HEK293T (cell line): ENCODE measurements around the gene ATG7.
"Not testable (repeated sequence)": the region's sequence is repeated elsewhere in the genome, so short reads cannot be mapped to it uniquely, and the experiment has no call there.

Experiments
- CTCF ChIA-PET: fragments of 350-600 bp; formaldehyde crosslinking; extraction: SDS; loops from one replicate; lab custom pipeline; 2021; ENCODE audit warnings: antibody characterized with exemption, inconsistent platforms; lab: Yijun Ruan, JAX
- POLR2A ChIA-PET: fragments of 350-600 bp; formaldehyde crosslinking; extraction: SDS; loops from one replicate; lab custom pipeline; 2020; ENCODE audit warnings: antibody characterized with exemption, inconsistent platforms; lab: Yijun Ruan, JAX
- DNase-seq: peaks from one replicate; pipeline ENCODE4 v3.0.0; 2012; ENCODE audit warnings: mixed read lengths; ENCODE audit errors: extremely low spot score
- ARNT ChIP-seq: fragments of 450-650 bp; IDR thresholded peaks from 2 replicates; pipeline ENCODE4 v1.6.1; 2017; ENCODE audit warnings: mild to moderate bottlenecking
- BHLHE40 ChIP-seq: fragments of 450-650 bp; IDR thresholded peaks from 2 replicates; pipeline ENCODE4 v1.6.1; 2016; ENCODE audit warnings: mild to moderate bottlenecking, moderate library complexity, borderline replicate concordance
- CTBP1 ChIP-seq: fragments of 450-650 bp; IDR thresholded peaks from 2 replicates; pipeline ENCODE4 v1.6.1; 2016; ENCODE audit warnings: borderline replicate concordance
- ELF4 ChIP-seq: fragments of 450-650 bp; IDR thresholded peaks from 2 replicates; pipeline ENCODE4 v1.6.1; 2017; ENCODE audit warnings: antibody characterized with exemption
- FOXA1 ChIP-seq: fragments of 450-650 bp; IDR thresholded peaks from 2 replicates; pipeline ENCODE4 v1.6.1; 2016; ENCODE audit warnings: mild to moderate bottlenecking
- FOXK2 ChIP-seq: fragments of 450-650 bp; IDR thresholded peaks from 2 replicates; pipeline ENCODE4 v1.6.1; 2016; ENCODE audit warnings: mild to moderate bottlenecking
- FOXM1 ChIP-seq: fragments of 450-650 bp; IDR thresholded peaks from 2 replicates; pipeline ENCODE4 v1.6.1; 2017; ENCODE audit warnings: mild to moderate bottlenecking, borderline replicate concordance
- HDGF ChIP-seq: fragments of 450-650 bp; IDR thresholded peaks from 2 replicates; pipeline ENCODE4 v1.6.1; 2017; ENCODE audit warnings: antibody characterized with exemption, borderline replicate concordance
- L3MBTL2 ChIP-seq: fragments of 450-650 bp; conservative IDR thresholded peaks from 2 replicates; pipeline ENCODE4 v1.6.1; 2016; ENCODE audit warnings: mild to moderate bottlenecking
- LEF1 ChIP-seq: fragments of 450-650 bp; IDR thresholded peaks from 2 replicates; pipeline ENCODE4 v1.6.1; 2017; ENCODE audit warnings: mild to moderate bottlenecking, borderline replicate concordance
- NFRKB ChIP-seq: fragments of 450-650 bp; IDR thresholded peaks from 2 replicates; pipeline ENCODE4 v1.6.1; 2016; ENCODE audit warnings: mild to moderate bottlenecking, moderate library complexity
- PKNOX1 ChIP-seq: fragments of 450-650 bp; IDR thresholded peaks from 2 replicates; pipeline ENCODE4 v1.6.1; 2016
- SP1 ChIP-seq: fragments of 450-650 bp; IDR thresholded peaks from 2 replicates; pipeline ENCODE4 v1.6.1; 2017
- SUZ12 ChIP-seq: fragments of 450-650 bp; IDR thresholded peaks from 2 replicates; pipeline ENCODE4 v1.6.1; 2016; ENCODE audit warnings: mild to moderate bottlenecking
- TARDBP ChIP-seq: fragments of 450-650 bp; IDR thresholded peaks from 2 replicates; pipeline ENCODE4 v1.6.1; 2016
- ZNF384 ChIP-seq: fragments of 450-650 bp; IDR thresholded peaks from 2 replicates; pipeline ENCODE4 v1.6.1; 2016

Gene ATG7

GRCh38 chr3:11521167-11521566 is 249.0 kb downstream of the ATG7 start:
- ChIA-PET POLR2A (no interaction called here), CTCF (no interaction called here)
- DNase-seq = no peak
- TF ChIP-seq FOXM1 (no peak), SP1 (no peak), TARDBP (no peak), ZNF384 (no peak), ELF4 (no peak), FOXA1 (no peak), HDGF (no peak), SUZ12 (no peak), CTBP1 (no peak), LEF1 (no peak), L3MBTL2 (no peak), ARNT (no peak), PKNOX1 (no peak)

- CTCF ChIA-PET = no interaction called here
Measured at GRCh38 chr3:11522398-11522715, 250.2 kb downstream of the ATG7 start.

GRCh38 chr3:11522953-11523571 is 250.9 kb downstream of the ATG7 start:
- CTCF ChIA-PET = no interaction called here
- POLR2A ChIA-PET = no interaction called here
- no peak for DNase-seq
- TF ChIP-seq SP1 (no peak), PKNOX1 (peak; percentile 75)

More at GRCh38 chr3:11522398-11522715, 250.2 kb downstream of the ATG7 start:
- POLR2A ChIA-PET = no interaction called here
- no peak for DNase-seq
- TF ChIP-seq SUZ12 (no peak), FOXK2 (no peak), BHLHE40 (no peak), ARNT (no peak), FOXA1 (no peak), SP1 (no peak), PKNOX1 (no peak), TARDBP (no peak), NFRKB (no peak), HDGF (no peak)

- no peak for DNase-seq
- CTCF ChIA-PET = no interaction called here
- no peak for TF ChIP-seq ZNF384
- no peak for TF ChIP-seq CTBP1
- no peak for TF ChIP-seq LEF1
- TF ChIP-seq L3MBTL2 = no peak
- no peak for TF ChIP-seq FOXA1
- TF ChIP-seq ELF4 = no peak
- no peak for TF ChIP-seq ARNT
- no peak for TF ChIP-seq FOXM1
- no peak for TF ChIP-seq BHLHE40
- no peak for TF ChIP-seq SP1
- TF ChIP-seq NFRKB = no peak
- TF ChIP-seq SUZ12 = no peak
- no peak for TF ChIP-seq TARDBP
- no peak for TF ChIP-seq HDGF
- no peak for TF ChIP-seq FOXK2
- TF ChIP-seq PKNOX1 = no peak
- POLR2A ChIA-PET = no interaction called here
Measured at GRCh38 chr3:11523572-11524101, 251.4 kb downstream of the ATG7 start.

- CTCF ChIA-PET = interaction anchor here (0.7 kb wide), 1 partner anchor 9 kb away, joined by 3 read pairs; no protein-coding TSS in a partner anchor
- POLR2A ChIA-PET, DNase-seq: not testable (repeated sequence)
Measured at GRCh38 chr3:11526121-11526520, 253.9 kb downstream of the ATG7 start.

- DNase-seq = no peak
- CTCF ChIA-PET = interaction anchor here (0.6 to 1.0 kb wide), 3 partner anchors 17 to 164 kb away, joined by 3 to 4 read pairs (median 3); no protein-coding TSS in a partner anchor
- TF ChIP-seq LEF1 = no peak
- no peak for TF ChIP-seq FOXK2
- no peak for TF ChIP-seq ARNT
- TF ChIP-seq CTBP1 = no peak
- no peak for TF ChIP-seq L3MBTL2
- no peak for TF ChIP-seq NFRKB
- no peak for TF ChIP-seq BHLHE40
- TF ChIP-seq SP1 = no peak
- no peak for TF ChIP-seq FOXA1
- TF ChIP-seq SUZ12 = no peak
- TF ChIP-seq FOXM1 = no peak
- TF ChIP-seq ZNF384 = no peak
- POLR2A ChIA-PET = no interaction called here
Measured at GRCh38 chr3:11529281-11529680, 257.1 kb downstream of the ATG7 start.
